Endometrial microvascular endothelial cells (primary cell): ENCODE results near the gene CHM. TPM values are rescaled to one million over a fixed set of nuclear protein-coding genes. Genes with fewer than 3 reads are reported as not detected.
"Not testable (repeated sequence)": the region's sequence is repeated elsewhere in the genome, so short reads cannot be mapped to it uniquely, and the experiment has no call there.

Source experiments
- in situ Hi-C: cut with HindIII; loops from 2 replicates; pipeline ENCODE4 v1.10.0; 2017; ENCODE audit warnings: low sequenced_read_pairs, low pct_unique_long_range_greater_than_20kb; ENCODE audit errors: inconsistent ontology term
- total RNA-seq: library from RNA; depleted of rRNA; stranded (reverse); fragments of >200 nt; gene quantifications from one replicate; pipeline ENCODE4 v1.2.3, GENCODE V29; 2015; ENCODE audit errors: inconsistent ontology term

CHM gene
- total RNA-seq, 1 donor from 2014 or later: 16.1 TPM

DNA sequence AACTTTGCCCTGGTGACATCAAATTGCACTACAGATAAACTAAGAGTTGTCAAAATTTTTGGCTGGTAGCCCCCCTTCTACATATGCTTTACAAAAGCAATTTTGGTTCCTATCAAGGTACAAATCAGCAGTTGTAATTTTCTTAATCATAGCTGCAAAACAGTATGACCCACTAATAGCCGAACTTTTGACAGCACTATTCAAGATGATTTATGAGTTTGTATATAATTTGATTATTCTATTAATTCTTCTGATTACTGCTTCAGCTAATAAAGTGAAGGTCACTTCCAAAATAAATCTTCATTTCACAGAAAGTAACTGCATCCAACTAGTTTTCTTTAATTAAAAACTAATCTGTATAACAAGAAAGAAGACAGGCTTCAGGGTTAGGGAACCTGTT is 119.6 kb downstream of the CHM start:
- in situ Hi-C loops: no loop called here

DNA sequence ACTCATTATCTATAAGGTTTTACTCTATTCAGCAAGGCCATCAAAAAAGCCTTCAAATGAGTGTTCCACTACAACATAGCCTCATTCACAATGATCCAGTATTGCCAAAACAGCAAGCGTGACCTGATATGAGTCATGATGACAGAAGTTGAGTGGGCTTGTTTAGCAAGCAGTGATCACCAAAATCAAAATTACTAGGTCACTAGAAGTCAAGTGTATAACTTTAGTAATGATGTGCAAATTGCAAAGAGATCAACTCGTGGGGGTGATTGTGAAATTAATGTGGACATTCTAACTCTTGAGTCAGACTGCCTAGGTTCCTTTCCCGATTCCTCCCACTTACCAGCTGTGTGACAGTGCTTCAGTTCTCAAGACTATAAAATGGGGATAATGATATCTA is 124.5 kb downstream of the CHM start:
- in situ Hi-C loops: no loop called here

DNA sequence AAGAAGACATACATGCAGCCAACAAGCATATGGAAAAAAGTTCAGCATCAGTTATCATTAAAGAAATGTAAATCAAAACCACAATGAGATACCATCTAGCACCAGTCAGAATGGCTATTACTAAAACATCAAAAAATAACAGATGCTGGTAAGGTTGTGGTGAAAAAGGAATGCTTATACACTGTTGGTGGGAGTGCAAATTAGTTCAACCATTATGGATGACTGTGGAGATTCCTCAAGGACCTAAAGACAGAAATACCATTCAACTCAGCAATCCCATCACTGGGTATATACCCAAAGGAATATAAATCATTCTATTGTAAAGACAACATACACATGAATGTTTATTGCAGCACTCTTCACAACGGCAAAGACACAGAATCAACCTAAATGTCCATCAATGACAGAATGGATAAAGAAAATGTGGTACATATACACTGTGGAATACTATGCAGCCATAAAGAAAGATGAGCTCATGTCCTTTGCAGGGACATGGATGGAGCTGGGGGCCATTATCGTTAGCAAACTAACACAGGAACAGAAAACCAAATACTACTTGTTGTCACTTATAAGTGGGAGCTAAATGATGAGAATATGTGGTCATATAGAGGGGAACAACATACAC is 130.6 kb downstream of the CHM start:
- in situ Hi-C loops: not testable (repeated sequence)

DNA sequence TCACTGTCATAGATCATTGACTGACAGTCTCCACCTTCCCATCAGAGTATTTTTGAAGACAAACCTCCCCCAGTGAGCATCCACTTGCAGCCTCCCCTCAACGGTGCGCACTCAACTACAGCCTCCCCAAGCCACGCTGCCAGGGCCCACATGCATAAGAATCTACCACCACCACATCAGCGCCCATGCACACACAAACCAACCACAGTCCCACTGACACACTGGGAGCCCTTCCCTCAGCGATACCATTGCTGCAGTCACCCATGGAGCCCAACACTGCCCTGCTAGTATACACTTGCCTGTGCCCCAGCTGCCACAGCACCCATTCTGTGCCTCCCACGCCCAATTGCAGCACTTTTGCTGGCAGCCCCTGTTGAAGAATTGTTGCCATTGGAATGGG is 132.9 kb downstream of the CHM start:
- in situ Hi-C loops: no loop called here

DNA sequence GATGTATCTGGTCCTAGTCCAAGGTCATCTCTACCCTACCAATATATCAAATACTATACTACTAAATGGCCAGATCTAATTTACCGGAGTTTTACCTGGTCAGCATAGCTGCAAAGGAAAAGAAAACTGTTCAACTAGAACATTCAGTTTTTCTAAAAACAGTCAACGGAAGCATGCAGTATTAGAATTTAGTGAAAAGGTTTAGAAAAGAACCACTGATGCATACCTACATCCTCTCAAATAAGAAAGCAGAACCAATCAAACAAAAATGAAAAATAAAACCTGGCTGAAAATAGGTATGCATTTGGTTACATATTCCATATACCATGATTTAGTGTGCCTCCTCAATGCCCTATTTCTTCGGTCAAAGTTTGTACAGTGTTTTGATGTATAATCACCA is 140.0 kb downstream of the CHM start:
- in situ Hi-C loops: no loop called here

DNA sequence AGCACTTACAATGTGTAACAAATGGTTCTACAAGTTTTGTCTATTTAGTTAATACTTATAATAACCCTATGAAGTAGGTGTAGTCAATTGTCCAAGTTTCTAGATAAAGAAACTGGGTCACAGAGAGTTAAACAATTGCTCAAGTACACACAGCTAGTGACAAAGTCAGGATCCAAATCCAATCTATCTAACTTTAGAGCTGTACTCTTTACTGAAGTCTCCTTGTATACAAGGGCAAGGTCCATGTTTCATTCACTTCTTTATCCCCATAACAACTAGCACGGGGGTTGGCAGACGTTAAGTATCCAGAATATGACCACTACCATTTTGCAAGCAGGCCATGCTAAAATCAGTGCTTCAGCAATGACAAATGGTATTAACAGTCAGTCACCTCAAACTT is 141.0 kb downstream of the CHM start:
- in situ Hi-C loops: no loop called here

DNA sequence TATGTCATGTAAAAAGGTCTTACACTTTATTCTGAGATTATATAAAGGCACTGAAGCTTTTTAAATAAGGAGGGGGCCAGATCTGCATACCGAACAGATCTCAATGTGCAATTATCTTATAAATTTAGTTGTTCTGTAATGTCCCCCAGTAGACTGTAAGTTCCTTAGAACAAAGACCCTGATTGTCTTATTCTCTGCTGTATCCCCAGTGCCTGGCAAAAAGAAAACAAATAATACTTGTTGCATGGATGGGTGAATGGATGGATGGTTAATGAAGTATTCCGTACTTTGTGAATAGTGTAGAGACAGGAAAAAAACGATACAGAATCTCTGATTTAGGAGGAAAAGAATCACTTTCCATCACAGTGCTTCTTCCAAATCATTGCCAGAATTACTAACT is 141.5 kb downstream of the CHM start:
- in situ Hi-C loops: no loop called here

DNA sequence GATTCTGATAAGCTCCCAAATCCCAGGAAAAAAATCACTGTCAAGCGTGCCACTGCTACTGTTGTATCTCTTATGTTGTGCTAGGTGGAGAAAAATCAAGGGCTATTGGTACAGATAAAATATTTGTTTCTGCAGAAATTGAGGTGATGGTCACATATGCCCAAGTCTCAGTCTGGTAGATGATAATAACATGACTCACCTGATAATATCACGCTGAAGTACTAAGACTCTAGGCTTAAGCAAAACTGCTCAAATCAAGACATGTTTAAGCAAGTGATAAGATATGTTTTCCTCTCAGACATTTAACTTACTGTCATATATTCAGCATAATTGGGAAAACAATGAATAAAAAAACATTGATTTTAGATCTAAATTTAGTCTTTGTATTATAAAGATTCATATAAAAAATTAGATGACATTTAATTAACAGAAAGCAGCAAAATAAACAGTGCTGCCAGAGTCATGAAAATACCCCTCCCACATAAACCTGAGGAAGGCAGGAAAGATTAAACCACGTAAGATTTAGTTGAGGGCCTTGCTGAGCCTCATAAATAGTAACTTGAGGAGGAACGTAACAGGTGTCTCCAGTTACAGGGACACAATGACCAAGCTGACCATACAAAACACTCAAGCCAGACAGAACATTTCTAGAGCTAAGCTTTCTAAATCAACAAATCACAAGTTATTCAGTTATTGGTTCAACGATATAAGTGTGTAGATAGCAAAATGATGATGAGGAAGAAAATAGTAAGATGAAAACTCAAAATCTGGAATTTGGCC is 143.5 kb downstream of the CHM start:
- in situ Hi-C loops: no loop called here

DNA sequence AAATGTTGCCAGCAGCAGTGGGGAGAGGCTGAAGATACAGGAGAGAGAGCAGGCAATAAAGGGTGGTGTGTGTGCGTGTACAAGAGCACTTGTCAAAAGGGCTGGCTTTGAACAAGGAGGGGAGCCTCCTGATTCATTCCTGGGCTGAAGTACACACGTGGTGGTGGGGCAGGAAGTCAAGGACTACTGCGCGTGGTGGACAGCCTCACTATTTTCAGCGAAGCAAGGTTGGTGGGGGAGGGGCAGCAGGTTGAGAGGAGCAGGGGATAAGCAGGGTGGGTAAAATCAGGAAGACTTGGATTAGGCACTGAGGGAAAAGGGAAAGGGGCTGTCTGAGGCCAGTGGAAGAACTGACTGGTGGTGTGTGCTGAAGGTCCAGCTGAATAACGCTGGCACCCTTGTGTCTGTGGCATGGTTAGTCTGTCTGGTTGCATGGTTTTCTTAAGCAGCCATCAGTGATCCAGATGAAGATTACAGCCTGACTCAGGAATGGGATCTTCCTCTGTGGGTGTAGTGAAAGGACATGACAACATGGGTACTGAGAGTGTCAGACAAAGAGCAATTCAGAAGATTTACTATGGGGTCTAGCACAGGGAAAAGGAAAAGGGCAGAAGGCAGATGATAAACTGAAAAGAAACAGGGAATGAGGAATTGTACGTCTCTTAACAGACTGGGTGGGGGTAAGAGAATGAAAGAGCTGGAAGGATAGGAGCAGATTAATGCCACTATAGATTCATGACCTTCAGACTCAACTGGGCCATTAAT is 149.8 kb downstream of the CHM start:
- in situ Hi-C loops: no loop called here

DNA sequence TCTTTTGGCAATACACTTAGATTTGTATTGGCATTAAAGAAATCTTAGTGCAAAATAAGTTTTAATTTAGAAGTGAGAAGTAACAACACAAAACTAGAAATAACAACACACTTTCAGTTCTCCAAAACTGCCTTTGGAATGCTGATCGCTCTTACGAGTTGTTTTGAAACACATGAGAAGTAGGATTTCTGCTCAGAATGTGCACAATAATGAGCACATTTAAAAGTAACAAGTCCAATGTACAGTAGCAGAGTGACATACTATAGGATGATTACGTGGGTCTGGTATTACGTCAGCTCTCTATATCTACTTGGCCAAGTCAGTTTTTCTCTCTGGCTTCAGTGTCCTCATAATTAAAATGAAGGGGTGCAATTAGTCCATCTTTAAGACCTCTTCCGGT is 164.8 kb downstream of the CHM start:
- in situ Hi-C loops: no loop called here

DNA sequence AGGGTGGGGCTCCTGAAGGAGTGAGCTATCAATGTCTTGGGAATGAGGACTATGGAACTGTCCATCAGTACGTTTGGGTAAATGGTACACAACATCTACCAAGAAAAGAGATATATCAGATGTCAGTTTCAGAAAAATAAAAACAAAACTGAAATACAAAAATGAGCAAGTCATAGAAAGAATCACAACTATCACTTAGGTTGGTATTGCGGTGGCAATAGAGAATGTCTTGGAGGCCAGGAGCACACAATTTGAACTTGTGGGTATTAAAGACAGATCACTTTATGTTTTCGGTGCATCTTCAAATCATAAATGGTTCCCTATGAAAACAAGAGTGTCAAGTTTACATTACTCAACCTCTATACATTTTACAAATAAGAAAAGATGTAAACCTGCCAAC is 176.8 kb downstream of the CHM start:
- in situ Hi-C loops: no loop called here

DNA sequence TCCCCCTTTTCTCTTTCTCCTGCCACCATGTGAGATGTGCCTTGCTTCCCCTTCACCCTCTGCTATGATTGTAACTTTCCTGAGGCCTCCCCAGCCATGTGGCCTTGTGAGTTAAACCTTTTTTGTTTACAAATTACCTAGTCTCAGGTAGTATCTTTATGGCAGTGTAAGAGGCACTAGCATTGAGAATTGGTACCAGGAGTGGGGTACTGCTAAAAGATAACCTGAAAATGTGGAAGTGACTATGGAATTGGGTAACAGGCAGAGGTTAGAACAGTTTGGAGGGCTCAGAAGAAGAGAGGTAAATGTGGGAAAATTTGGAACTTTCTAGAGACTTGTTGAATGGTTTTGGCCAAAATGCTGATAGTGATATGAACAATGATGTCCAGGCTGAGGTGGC is 182.0 kb downstream of the CHM start:
- in situ Hi-C loops: no loop called here

DNA sequence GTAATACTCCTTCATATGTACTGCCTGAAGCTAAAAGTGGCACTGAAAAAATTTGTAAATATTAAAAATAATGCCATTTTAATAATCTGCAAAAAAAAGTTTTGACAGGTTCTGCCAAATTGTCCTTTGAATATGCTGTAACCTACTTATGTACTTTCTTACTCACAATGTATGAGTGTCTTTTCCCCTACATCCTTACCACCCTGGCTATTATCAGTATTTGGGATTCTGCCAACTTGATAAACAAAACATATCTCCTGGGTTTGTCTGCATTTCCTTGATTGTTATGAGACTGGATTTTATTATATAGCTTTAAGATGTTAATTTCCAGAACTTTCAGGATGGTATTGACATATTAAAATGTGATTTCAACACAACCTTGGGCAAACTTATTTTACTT is 187.9 kb downstream of the CHM start:
- in situ Hi-C loops: no loop called here

DNA sequence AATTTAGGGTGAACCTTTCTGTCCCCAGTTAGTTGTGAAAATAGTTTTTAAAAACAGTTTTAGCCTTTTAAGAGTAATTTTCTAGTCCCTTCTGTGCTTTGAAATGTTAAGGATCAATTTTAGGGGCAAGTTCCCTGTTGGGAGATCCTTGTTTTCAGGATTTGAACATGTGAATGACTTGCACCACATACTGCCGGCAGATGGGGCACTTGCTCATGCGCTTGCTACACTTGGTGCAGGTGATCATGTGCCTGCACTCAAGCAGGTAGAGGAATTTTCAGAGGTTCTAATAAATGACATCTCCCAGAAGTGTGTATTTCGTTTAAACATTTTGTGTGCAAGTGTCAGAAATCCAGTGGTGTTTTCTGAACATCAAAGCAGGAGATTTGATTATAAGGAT is 195.9 kb downstream of the CHM start:
- in situ Hi-C loops: no loop called here

DNA sequence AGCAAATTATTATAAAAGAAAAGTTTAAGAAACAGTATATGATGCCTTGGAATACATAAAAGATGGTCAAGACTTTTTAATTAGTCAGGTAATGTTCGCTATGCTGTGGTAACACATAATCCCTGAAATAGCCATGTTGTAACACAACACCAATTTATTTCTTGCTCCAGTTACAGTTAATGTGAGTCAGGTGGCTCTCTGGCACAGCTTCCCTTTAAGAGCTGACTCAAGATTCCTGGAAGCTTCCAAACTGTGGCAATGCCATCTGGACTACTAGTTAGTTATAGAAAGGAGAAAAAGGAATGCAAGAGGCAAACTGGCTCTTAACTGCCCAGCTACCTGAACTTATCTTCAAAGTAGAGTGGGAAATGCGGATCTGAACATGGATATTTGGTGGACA is 210.5 kb downstream of the CHM start:
- in situ Hi-C loops: no loop called here

DNA sequence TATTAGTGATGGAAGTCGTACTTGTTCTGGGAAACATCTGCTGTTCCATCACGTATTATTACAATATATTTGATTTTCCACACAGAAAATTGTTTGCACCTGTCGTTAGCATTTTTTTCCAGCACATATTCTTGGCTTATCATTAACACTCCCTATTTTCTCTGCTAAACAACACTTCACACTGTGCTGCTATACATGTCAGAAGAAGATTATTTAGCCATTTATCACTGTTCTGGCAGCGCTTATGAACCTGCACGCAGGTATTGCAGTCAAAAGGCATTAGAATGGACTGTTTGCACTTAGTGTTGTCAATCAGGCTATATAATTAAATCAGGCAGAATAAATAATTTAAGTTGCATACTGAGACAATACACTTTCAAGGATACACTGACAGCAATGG is 218.6 kb downstream of the CHM start:
- in situ Hi-C loops: no loop called here

DNA sequence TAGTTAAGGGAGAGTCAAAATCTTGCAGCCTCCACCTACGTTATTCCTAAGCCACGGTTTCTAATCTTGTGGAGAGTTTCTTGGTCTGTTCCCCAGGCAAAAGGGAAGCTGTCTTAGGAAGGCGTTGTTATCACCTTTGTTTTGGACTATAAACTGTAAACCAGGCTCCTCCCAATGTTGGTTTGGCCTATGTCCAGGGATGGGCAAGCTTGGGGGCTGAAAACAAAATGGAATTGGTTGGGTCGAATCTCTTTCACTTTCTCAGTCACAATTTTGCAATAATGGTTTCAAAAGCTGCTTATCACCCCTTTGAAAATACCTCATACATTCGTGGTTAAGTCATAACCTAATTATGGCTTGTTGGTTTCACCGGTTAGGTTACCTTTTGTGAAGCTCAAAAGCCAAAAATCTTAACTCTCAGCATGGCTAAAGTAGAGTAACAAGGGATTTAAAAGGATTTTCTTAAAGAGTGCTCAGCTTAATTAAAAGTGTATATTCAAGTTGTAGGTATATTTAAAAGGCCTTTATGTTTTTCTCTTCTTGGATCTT is 232.1 kb downstream of the CHM start:
- in situ Hi-C loops: no loop called here
